HG03045 (cell line): ENCODE measurements around the gene RNF220.

ENCODE experiments used
- ATAC-seq: cut with Tn5 transposase; IDR thresholded peaks from one replicate; pipeline ENCODE4 v1.9.1; 2021; ENCODE audit warnings: mild to moderate bottlenecking, moderate library complexity; ENCODE audit not compliant: unreplicated experiment

The RNF220 gene

DNA sequence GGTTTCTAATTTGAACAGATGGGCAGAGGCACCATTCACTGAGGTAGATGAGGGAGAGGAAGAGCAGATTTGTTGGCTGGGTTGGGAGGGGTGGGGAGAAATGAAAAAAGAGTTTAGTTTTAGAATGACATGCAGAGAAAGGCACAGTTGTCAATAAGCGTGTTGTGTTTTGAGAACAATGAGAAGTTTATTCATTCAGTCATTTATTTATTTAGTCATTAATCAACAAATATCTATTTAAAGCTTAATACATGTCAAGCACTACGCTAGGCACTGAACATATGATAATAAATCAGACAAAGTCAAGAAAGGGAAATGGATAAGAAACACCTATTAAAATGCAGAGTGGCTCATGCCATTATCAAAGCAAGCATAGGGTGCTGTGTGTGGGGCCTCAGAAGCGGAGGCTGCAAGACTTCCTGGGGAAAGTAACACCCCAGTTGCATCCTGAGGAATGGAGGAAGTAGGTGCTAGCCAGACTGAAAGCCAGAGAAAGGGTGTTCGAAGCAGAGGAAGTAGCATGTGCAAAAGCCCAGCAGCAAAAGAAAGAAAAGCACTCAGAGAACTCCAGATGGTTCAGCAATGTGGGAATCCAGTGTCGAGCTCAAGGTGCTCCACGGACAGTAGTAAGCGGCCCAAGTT lies 114.1 kb downstream of the RNF220 start:
- no peak for ATAC-seq

DNA sequence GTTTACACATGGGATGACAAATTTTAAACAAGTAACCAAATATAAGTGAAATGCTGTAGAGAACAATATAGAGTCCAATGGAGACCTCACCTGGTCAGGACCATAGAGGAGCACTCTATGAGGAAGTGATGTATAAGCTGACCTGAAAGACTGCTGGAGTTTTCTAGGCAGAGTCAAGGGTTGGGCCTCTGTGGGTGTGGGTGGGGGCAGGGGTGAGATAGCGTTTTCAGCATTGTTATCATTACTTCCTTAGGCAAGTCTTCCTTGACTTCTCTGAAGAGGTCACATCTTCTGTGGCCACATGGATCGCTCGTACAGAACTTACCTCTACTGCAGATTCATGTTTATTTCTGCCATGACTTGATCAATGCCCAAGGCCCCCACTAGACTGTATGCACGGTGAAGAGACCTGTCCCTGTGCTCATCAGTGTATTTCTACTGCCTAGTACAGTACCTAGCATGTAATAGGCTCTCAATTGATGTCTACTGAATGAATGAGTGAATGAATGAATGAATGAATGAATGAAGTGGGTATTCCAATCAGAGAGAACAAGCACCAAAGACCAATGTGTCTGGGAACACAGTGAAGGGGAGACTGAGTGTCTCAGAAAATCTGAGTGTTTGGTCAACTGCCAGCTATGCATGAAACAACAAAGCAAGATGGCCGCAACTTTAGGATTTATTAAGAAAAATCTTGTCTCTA lies 116.5 kb downstream of the RNF220 start:
- ATAC-seq, result no peak

DNA sequence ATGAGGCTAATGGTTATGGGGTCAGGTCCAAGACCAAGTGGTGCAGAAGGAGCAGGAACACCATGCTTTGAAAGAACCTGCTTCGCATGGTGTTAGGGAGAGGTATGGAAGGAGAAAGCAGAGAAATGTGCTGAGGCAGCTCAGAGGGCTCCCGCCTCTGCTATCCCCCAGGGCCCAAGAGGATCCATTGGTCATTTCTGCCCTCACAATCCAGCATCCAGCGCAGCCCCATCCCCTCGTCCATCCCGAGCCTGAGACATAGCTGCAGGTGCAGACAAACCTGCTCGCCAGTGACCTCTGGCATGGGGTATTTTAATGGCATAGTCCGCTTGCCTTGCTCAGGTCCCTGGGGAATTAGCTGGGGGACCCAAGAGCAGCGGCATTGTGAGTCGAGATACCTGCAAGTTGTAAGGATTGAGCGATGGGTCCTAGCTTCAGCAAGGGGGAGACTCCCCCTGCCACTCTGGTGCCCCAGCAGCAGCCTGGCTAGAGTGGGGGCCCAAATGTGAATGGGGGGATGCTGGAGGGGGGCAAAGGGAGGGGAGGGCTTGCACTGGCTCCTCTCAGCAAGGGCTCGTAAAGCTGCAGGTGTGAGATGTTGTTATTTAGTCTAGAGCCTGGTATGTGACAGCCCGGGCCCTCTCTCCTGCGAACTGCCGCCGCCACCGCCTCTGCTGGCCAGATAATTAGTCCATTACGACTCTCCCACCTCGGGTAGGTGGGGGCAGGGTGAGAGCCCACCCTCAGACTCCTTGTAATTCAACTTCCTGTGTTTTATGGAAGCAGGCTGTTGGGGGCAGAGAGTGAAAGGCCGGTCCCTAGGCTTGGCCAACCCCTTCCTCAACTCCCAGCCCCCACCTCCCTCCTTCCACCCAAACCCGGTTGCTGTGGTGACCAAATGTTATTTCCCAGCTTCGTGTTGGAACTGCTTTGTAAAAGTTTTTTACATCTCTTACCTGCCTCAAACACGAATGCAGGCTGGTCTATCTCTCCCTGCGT lies 118.8 kb downstream of the RNF220 start:
- ATAC-seq, result no peak

DNA sequence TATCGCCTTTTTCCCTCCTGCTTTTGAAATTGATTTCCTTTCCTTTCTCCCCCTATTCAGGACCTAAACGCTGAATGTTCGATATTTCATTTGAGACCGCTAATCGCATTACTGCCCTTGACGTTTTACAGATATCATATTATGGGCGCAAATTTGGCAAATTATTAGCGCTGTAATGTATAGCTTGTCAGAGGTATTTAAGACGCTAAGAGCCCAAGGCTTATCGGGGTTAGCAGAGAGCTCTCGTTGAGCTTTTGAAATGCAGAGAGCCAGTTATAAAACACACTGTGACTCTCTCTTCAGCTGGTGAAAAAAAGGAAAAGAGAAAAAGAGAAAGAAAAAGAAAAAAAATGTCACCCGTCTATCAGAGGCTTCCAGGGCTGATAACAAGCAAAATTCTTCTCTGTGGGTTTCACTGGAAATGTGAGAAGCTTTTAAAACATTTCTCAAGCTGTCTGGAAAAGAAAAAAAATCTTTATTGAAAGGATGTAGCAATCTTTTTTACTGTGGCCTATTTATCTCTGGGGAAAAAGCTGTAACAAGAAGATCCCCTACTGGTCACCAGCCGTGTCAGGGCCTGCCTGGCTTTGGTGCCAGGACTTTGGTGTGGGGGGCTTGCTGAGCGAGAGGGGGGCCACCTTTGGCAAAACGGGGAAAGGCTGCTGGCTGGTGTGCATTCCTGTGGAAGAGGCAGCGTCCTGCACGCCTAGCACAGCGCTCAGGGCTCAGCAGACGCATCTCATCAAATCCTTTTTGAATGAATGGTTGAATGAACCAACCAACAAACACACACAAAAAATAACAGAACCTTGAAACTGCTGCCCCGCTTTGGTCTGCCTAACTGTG lies 119.8 kb downstream of the RNF220 start:
- ATAC-seq, result no peak

GRCh38 chr1:44526295-44527073 lies 121.4 kb downstream of the RNF220 start:
- ATAC-seq, result no peak

DNA sequence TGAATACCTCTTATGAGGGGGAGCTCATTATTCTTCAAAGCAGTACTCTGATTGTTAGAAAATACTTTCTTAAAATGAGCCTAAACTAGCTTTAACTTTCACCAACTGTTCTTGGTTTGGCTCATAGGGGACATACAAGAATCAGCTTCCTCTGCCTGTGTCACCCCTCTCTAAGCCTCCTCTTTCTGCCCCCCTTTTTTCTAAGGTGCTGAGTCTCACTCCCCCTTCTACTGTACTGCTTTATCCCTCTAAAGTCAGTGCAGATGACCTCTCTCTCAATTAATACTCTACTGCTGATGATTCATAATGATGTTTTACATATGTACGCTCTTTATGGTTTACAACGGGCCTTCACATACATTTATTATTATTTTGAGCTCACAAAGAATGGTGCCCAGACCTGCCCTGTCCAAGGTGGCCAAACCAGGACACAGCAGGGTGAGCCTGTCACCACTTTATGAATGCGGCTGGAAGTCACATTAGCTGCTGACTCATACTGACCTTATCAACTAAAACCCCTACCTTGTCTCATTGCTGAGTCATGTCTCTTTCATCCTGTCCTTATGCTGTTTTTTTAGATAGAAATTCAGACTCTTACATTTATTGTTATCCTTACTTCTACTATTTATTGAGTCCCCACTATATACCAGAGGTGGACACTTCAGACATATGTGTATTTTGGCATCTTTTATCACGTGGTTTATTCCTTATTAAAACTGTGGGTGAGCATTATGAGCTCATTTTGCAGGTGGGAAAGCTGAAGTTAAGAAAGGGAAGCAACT lies 126.9 kb downstream of the RNF220 start:
- ATAC-seq, result no peak

GRCh38 chr1:44532567-44532944 lies 127.5 kb downstream of the RNF220 start:
- ATAC-seq, result no peak

DNA sequence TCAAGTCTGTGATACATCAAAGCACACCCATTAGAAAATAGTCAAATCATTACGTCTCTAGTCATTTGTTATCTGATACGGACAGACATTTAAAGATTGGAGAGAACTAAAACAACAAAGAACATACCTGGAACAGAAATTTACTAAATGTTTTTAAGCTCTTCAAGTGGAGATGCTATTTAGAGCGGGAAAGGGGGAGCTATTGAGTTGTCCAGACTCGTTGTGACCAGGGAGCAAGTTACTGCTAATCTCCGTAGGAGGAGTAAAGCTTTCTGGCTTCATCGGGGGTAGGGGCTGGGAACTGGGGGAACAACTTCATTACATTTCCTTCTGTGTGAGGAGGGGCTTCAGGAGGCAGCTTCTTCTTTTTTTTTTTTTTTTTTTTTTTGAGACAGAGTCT lies 129.7 kb downstream of the RNF220 start:
- ATAC-seq, result no peak

DNA sequence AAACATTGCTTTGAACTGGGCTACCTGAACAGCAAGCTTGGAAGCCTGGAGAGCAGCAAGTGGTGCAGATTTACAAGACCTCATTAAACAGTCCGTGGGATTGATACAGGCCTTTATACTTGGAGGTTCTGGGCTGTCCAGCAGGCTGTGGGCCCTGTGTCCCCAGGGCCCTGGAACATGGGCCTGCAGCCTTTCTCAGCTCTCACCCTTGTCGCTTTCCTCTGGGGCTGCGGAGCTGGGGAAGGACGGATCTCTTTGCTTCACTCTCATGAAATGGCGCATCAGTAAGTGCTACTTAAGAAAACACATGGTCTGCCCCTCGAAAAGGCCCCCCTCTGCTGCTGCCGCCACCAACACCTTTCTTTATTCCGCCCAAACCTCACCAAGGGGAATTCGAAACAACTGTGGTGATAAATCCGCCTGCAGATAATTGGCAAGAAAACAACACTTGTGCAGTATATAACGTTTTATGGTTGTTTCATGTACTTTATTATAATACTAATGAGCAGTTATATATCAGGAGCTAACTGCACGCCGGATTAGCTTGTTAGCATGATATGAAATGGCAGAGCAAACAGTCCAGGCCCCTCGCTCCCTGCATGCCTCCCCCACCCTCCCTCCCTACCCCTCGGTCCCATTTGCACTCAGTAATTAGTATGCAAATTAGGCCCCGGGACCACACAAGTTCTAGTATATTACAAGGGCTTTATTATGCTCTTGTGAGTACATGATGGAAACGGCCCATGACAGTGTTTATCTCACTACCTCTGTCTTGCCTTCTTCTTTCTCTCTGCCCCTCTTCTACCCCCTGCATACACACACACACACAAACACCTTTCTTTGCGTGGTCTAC lies 131.5 kb downstream of the RNF220 start:
- ATAC-seq, result no peak

GRCh38 chr1:44537538-44537937 lies 132.5 kb downstream of the RNF220 start:
- ATAC-seq, result no peak

- no peak for ATAC-seq
These were observed 132.9 kb downstream of the RNF220 start for GRCh38 chr1:44537956-44538355.

DNA sequence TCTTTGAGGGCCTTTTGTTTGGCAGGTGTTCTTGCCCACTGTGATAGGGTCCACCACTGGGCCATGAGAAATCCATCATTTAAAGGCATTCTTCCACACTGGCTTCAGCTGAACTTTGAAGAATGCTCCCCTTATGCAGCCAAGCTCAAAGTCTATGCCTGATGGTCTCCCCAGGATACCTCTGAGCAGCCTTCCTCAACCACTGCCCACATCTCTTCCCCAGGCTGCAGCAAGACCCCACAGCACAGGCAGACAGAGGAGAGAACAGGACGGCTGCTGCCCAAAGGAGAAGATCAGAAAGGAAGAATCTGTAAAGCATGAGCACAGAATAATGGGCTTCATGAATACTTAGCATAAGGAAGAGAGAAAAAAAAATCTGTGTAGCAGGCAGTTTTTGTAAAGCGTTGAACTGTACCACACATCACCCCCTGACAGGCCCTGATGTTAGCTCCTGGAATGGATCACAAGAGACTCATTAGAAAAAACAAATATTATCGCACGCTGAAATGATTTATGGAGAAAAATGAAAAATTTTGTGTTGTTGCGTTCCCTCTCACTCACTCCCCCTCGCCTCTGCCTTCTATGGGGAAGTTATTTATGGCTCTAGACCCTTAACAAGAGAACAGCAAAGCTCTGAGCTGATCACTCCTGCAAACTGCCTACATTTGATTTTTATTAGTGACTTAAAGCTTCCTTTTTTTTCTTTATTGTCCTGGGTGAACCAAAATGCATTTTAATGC lies 135.1 kb downstream of the RNF220 start:
- no peak for ATAC-seq

GRCh38 chr1:44542420-44543063 lies 137.5 kb downstream of the RNF220 start:
- no peak for ATAC-seq

DNA sequence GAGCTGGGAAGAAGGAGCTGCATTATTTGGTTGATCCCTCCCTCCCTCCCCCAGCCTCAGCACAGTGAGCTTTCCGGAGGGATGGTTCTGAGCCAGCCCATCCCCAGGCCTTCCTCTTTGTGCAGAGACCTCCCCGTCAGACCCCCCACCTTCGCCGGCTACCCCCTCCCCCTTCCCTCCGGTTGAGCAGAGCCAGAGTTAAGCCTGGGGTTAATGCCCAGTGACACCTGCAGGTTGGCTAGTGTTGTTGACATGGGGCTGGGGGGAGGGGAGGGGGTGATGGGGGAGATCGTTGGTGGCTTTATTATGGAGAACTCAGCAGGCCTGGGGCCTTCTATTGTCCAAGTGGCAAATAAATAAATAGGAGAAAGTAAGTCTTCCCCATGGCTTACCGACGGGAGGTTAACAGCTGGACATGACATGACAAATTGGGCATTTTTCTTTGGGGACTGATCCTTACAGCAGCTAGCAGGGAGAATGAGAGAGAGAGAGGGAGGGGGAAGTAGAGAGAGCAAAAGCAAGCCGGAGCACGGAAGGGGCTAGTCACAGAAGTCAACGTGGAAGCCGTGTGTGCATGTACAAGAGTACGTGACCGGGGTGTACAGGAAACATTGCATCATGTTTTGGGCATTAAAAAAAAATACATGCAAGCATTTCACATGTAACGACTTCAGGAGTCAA lies 138.1 kb downstream of the RNF220 start:
- ATAC-seq, result no peak

GRCh38 chr1:44543786-44544185 lies 138.7 kb downstream of the RNF220 start:
- no peak for ATAC-seq

DNA sequence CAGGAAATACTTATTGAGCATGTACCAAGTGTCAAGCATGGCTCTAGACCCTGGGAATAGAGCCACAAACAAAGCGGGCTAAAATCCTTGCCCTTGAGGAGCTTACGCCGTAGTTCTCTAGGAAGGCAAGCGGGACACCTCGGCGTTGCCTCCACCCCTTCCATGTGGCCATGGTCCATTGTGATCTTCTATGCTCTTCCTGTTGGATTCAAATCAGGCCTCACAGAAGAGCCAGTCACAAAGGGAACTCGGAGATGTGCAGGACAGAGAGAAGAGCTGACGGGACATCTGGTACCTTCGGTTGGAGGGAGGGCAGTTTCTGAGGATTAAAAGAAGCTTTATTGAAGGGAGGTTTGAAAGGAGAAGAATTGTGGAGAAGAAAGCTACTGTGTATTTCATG lies 139.9 kb downstream of the RNF220 start:
- ATAC-seq, result no peak
